GM19099 (cell line): ENCODE measurements around the gene FGF2.

Source experiments
- POLR2A ChIP-seq: IDR thresholded peaks from 3 replicates; pipeline ENCODE4 v1.6.1; 2011; ENCODE audit warnings: low read depth; ENCODE audit not compliant: insufficient read length; ENCODE audit errors: extremely low read depth

Gene FGF2

DNA sequence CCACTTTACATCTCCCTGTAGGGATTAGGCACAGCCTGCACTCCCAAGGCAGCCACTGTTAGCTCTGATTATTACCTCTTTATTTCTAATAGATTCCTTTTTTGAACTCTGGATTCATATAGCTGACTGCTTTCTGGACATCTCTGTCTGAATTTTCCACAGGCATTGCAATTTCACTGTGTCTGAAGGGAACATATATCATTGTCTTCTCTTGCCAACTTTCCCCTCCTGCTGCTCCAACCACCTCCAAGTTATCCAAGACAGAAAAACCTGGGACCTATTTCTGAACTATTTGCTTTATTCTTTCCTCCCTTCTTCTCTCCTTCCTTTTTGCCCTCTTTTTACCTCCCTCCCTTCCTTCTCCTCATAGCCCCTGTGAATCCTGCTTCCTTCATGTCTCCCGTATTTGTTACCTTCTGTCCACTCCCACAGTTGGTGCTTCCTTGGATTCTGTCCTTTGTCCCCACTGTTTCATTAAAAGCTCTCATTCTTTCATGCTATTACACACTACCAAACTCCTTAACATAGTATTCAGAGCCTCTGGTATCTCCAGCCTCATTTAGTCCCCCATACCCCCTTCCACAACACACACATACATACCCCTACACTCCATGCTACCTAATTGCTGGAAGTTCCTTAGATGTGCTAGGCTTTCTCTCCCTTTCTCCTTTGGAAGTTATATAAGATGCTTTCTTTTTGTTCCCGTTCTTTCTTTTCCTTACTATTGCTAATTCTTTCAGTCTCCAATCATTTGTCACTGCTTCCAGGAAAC is 34.7 kb downstream of the FGF2 start:
- no peak for TF ChIP-seq POLR2A

GRCh38 chr4:122863639-122864038 is 37.0 kb downstream of the FGF2 start:
- TF ChIP-seq POLR2A, result no peak

- TF ChIP-seq POLR2A, result no peak
Measured at GRCh38 chr4:122865425-122865824, 38.8 kb downstream of the FGF2 start.

GRCh38 chr4:122873146-122873545 is 46.5 kb downstream of the FGF2 start:
- no peak for TF ChIP-seq POLR2A

GRCh38 chr4:122873821-122874593 is 47.4 kb downstream of the FGF2 start:
- no peak for TF ChIP-seq POLR2A

GRCh38 chr4:122875949-122876348 is 49.3 kb downstream of the FGF2 start:
- TF ChIP-seq POLR2A, result no peak

DNA sequence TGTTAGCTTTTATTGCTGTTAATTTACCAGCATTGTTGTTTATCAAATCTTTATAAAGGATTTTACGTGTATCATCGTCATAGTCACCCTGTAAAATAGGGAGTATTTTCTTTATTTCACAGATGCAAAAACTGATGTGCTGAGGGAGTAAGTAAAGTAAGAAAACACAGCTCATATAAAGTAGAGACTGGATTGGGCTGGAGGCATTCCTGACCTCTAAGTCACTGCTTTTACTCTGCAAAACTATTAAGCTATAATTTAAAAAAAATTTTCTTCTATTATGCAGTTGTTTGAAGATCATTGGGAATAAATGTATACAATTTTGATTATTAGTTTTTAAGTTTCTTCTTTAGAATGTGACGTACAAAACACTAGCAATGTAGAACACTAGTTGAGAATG is 49.8 kb downstream of the FGF2 start:
- TF ChIP-seq POLR2A, result no peak

DNA sequence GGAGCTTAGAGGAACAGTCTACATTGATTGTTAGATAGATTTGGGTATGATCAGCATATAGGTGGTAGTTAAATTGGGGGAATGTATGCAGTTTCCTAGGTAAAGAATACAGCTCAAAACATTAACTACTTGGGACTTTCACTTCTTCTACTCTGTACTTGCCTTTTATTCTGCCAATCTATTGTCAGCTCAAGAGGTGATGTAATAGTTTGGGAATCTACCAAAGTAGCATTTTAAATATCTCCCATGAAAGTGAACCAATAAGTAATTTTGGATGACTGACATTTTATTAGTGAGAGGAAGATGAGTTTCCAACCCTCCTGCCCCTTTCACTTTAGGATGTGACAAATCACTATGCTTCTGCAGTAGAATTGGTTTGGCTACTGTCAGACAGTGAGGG is 52.4 kb downstream of the FGF2 start:
- no peak for TF ChIP-seq POLR2A

DNA sequence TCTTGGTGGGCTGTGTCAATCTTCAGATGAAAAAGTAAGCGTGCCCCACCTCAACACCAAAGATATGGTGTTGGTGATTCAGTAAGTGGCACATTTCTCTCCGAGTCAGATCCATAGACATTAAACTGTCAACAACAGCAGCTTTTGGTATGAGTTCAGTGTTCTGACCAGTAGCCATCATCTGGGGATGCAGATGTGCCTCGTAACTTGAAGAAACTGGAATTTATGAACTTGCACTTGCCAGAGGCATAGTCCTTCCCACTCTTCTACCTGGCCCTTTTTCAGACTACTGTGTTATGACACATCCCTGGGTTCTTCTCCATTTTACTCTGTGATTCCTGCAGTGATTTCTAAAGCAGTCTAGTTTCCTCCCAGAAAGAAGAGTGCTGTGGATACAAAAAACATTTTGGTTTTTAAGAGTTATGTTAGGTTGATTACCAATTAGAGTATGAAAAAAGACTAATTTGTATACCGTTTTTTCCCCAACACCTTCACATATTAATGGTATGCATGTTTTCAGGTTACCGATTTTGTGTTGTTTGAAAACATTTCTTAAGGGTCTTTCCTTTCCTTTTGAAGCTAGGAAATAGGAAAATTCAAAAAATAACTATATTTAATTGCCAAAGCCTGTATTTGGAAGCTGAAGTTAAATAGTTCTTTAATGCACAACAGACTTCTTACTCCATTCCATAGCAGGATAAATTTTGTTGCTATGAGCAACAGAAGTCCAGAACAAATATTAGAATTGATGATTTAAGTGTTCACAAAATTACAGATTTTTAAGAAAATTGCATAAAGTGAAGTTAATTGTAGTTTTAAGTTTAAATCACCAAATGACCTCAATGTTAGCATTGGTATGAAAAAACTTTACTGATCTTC is 56.5 kb downstream of the FGF2 start:
- TF ChIP-seq POLR2A, result no peak

DNA sequence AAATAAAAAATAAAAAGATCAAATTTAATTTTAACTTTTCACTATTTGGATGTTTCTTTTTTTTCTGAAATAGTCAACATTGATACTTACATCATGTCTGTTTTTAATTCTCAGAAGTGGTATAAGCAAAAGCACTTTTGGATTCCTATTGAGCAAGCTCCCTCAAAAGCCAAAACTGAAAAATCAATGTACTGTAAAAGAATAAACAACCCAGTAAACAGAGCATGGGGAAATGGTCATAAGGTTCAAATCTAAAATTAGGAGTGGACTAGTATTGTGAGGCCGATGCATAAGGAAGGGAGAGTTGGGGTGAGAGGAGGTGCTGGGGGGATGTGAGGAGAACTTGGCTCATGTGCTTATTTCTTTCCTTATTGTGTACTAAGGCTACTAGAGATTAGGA is 57.9 kb downstream of the FGF2 start:
- TF ChIP-seq POLR2A, result no peak

GRCh38 chr4:122889726-122890125 is 63.1 kb downstream of the FGF2 start:
- TF ChIP-seq POLR2A, result no peak

DNA sequence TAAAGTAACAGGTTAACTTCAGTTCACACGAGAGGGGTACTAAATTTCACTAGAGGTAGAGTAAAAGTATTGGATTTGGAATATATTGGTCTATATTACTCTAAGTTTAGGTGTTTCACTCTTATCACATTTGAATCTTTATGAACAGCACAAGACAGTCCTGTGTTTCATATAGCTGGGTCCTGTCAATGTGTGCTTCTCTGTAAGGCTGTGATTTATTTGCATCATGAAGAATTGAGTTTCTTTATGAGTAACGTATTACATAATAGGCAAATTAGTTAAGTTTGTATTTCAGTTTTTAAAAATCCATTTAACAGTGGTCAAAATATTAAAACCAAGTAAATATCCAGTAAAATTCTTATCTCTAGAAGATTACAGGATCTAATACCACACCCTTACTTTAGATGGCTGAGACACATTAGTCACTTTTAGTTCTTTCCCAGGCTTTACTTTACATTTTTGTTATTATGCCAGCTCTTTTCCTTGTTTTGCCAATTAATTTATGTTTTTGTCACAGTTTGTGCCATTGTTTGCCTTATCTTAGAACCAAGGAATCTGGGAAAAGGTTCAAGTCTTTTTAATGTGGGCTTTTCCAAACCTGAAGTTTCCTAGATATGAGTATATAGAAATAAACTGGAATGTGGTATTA is 63.6 kb downstream of the FGF2 start:
- TF ChIP-seq POLR2A, result no peak

GRCh38 chr4:122894827-122895226 is 68.2 kb downstream of the FGF2 start:
- no peak for TF ChIP-seq POLR2A

GRCh38 chr4:122895336-122895995 is 68.8 kb downstream of the FGF2 start:
- no peak for TF ChIP-seq POLR2A
